AG09319 (cell line): ENCODE measurements around the gene ADAMTS17.

Source experiments
- DNase-seq: peaks from one replicate; pipeline ENCODE4 v3.0.0-alpha.2; 2010; ENCODE audit warnings: low read depth; ENCODE audit errors: extremely low read depth
- TF ChIP-seq, protein P1 (sequence below): IDR thresholded peaks from 2 replicates; pipeline ENCODE4 v1.5.1; 2011; ENCODE audit warnings: low read depth, mild to moderate bottlenecking, inconsistent platforms, low read length, moderate library complexity

ADAMTS17 gene

DNA sequence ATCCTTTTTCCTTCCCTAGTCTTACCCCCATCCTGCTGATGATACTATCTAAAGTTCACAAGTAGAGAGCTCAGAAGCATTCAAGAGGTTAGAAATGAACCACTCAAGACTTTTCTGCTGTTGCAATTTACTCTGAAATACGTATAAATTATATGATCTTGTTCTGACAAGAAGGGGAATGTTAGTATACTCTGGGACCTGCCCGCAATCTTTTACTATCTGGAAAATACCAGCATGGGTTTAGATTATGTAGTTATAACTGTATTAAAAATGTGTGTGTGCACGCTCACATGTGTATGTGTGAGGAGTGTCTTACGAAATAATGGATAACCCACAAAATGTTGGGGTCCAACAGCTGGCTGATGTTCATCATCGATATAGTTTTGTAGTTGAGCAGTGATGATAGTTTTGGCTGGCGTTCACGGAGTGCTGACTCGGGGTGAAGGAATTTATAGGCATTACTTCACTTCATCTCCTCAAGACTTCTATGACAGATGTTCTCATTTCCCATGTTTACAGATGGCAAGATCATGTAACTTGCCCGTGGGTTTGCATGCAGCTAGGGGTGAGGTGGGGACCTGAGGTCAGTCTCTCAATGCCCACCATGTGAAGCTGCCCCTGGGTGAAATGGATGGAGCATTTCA is 311.1 kb downstream of the ADAMTS17 start:
- DNase-seq, result no peak
- TF ChIP-seq, protein P1, sequence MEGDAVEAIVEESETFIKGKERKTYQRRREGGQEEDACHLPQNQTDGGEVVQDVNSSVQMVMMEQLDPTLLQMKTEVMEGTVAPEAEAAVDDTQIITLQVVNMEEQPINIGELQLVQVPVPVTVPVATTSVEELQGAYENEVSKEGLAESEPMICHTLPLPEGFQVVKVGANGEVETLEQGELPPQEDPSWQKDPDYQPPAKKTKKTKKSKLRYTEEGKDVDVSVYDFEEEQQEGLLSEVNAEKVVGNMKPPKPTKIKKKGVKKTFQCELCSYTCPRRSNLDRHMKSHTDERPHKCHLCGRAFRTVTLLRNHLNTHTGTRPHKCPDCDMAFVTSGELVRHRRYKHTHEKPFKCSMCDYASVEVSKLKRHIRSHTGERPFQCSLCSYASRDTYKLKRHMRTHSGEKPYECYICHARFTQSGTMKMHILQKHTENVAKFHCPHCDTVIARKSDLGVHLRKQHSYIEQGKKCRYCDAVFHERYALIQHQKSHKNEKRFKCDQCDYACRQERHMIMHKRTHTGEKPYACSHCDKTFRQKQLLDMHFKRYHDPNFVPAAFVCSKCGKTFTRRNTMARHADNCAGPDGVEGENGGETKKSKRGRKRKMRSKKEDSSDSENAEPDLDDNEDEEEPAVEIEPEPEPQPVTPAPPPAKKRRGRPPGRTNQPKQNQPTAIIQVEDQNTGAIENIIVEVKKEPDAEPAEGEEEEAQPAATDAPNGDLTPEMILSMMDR, result no peak

DNA sequence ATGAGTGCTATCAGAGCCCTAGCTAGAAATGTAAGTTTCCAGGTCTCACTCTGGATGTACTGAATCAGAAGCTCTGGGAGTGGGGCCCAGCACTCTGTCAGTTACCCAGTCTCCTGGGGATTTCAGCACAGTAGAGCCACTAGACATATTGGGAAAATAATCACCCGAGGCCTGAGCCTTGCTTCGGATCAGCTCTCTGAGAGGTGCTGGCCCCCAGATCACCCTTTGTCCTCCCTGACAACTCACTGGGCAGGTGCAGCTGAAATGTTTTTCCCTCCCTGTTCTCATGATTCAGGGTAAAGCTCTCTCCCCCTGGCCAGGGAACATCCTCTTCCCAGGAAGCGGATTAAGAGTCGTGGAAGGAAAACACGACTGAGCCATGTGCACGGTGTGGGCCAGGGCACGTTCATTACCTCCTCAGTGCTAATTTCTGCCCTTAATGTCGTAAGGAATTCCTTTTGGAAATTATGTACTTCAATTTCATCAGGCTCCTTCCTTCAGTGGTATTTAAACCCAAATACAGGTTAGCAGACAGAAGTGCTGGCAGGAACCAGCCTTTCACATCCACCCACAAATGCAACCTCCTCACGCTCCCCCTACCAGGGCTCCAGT is 311.8 kb downstream of the ADAMTS17 start:
- TF ChIP-seq, protein P1, result no peak
- DNase-seq, result no peak

DNA sequence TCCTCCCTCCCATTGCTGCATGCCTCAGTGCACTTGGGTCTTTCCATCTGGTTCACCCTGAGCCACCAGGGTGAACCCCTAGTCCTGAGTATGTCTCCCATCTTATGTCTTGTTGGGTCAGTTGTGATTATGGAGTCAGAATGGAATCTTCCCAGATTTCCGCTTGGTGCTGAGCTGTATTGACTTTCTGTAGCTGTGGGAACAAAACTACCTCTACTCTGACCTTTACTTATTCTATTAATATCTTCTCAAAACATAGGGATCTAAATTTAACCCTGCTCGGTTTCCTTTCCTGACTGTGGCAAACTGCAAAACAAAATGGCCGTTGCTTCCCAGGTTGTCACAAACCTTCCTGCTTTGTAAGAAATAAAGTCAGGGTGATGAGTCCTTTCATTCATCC is 312.7 kb downstream of the ADAMTS17 start:
- DNase-seq, result no peak
- TF ChIP-seq, protein P1, result no peak

DNA sequence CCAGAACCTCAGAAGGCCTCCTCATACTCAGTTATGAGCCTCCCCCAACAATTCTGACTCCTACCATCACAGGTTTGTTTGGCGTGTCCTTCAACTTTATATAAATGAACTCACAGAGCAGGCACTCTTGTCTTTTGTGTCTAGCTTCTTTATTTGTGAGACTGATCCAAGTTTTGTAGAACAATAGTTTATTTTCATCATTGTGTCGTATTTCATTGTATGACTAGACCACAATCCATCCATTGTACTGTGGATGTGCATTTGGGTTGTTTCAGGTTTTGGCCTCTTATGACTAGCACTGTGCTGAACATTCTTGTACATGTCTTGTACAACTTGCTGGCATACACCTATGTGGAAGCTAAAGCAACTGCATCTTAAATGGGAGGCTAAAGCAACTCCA is 315.7 kb downstream of the ADAMTS17 start:
- DNase-seq, result no peak
- TF ChIP-seq, protein P1, result no peak

DNA sequence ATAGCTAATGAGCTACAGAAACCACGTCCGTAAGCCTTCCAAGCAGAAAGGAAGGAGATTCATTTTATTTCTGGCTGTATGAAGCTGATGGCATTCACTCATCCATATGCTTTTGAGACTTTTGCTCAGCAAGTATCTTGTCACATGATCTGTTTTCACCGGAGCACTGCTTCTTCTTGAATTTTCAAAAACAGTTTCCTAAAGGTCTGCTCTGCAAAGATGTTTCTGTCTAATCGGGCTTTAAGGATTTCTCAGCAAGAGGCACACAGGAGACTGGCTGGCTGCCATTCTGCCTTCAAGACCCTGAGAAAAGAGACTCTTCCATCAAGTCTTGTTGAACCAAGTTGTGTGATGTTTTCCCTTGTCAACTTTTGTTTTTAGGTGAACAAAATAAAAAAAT is 319.0 kb downstream of the ADAMTS17 start:
- DNase-seq, result no peak
- TF ChIP-seq, protein P1, result no peak

DNA sequence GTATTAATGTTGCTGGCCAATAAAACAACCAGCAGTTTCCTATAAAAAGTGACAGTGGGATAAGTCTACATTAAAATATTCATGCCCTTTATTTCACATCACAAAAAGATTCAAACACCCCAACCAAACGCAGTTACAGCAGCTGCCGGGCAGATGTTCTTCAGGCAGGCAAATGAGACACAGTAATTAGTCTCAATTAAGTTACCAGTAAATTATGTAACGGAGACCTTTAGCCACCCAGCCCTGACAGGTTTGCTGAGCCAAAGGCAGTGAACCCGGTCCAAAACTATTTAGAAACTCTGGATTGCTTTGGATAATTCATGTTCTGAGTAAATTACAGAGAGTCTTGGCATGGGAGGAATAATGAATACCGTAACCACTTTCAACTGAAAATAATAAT is 319.4 kb downstream of the ADAMTS17 start:
- TF ChIP-seq, protein P1, result no peak
- DNase-seq, result no peak

DNA sequence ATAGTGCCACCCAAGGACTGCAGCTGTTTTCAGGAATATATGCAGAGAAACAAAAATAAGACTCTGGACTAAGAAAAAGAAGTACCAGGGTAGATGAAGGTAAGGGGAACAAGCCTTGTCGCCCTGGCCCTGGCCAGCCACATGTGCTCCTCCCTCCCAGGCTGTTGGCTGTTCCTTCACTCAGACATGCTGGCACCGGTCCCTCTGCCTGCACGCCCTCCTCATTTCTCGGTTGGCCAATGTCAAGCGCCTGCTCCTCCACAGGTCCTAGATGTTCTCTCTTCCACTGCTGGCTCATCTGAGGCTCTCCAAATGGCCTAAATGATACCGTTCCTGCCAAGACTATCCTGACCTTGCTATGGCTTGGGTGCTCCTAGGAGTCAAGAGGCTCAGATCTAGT is 320.1 kb downstream of the ADAMTS17 start:
- DNase-seq, result no peak
- TF ChIP-seq, protein P1, result no peak
